Activated CD8-positive, alpha-beta memory T cell treated with anti-CD3 and anti-CD28 coated beads, Interleukin-2, amount 50 U/mL, for 24 hours (primary cell): ENCODE results near the gene RGS6.

ENCODE experiments used
- DNase-seq: peaks from one replicate; pipeline ENCODE4 v3.0.0-alpha.2; 2020; ENCODE audit errors: extremely low read depth

The RGS6 gene

GRCh38 chr14:72311116-72311515, 378.9 kb downstream of the RGS6 start:
- DNase-seq: no peak

GRCh38 chr14:72311516-72311915, 379.3 kb downstream of the RGS6 start:
- DNase-seq: no peak

- no peak for DNase-seq
Observed at GRCh38 chr14:72314808-72315435, 382.7 kb downstream of the RGS6 start.

GRCh38 chr14:72315714-72316113, 383.5 kb downstream of the RGS6 start:
- DNase-seq: no peak

GRCh38 chr14:72318648-72319047, 386.4 kb downstream of the RGS6 start:
- no peak for DNase-seq

- no peak for DNase-seq
Observed at GRCh38 chr14:72332046-72332445, 399.8 kb downstream of the RGS6 start.

GRCh38 chr14:72332871-72333270, 400.6 kb downstream of the RGS6 start:
- DNase-seq: no peak

GRCh38 chr14:72333357-72333756, 401.1 kb downstream of the RGS6 start:
- DNase-seq: no peak

GRCh38 chr14:72336311-72336980, 404.2 kb downstream of the RGS6 start:
- no peak for DNase-seq

GRCh38 chr14:72341237-72341636, 409.0 kb downstream of the RGS6 start:
- no peak for DNase-seq

GRCh38 chr14:72341686-72342085, 409.5 kb downstream of the RGS6 start:
- DNase-seq: no peak

- no peak for DNase-seq
Observed at GRCh38 chr14:72347118-72347517, 414.9 kb downstream of the RGS6 start.

GRCh38 chr14:72350215-72350614, 418.0 kb downstream of the RGS6 start:
- DNase-seq: no peak

GRCh38 chr14:72352012-72352411, 419.8 kb downstream of the RGS6 start:
- no peak for DNase-seq

- DNase-seq: no peak
Observed at GRCh38 chr14:72366619-72367018, 434.4 kb downstream of the RGS6 start.

GRCh38 chr14:72369106-72369505, 436.9 kb downstream of the RGS6 start:
- no peak for DNase-seq

GRCh38 chr14:72377016-72377415, 444.8 kb downstream of the RGS6 start:
- DNase-seq: no peak

- no peak for DNase-seq
Observed at GRCh38 chr14:72380456-72380855, 448.2 kb downstream of the RGS6 start.

GRCh38 chr14:72383865-72384264, 451.6 kb downstream of the RGS6 start:
- no peak for DNase-seq

- no peak for DNase-seq
Observed at GRCh38 chr14:72387726-72388125, 455.5 kb downstream of the RGS6 start.

GRCh38 chr14:72389200-72389599, 457.0 kb downstream of the RGS6 start:
- DNase-seq: no peak

- DNase-seq: no peak
Observed at GRCh38 chr14:72401101-72401625, 468.9 kb downstream of the RGS6 start.

GRCh38 chr14:72401632-72402376, 469.6 kb downstream of the RGS6 start:
- DNase-seq: no peak
